PC-3 (cell line): Measurements from ENCODE around the gene PLA2G2D. TPM values are rescaled to one million over a fixed set of nuclear protein-coding genes. Genes with fewer than 3 reads are reported as not detected.

Experiments
- ATAC-seq: fragments of 200-7000 bp; cut with Tn5 transposase; 2 replicates; pipeline ENCODE4 v1.9.1; 2020; ENCODE audit warnings: mild to moderate bottlenecking, moderate library complexity
- BruUV-seq: library from RNA; stranded (reverse); fragments of 400-500 nt; replicated peaks from 2 replicates; lab custom pipeline; 2021; lab: Mats Ljungman, UMichigan
- CTCF ChIA-PET: fragments of 300-600 bp; sonication (Branson Sonifier 250); formaldehyde crosslinking; loops from one replicate; lab custom pipeline; 2022; ENCODE audit warnings: antibody characterized with exemption; lab: Charles Lee
- POLR2A ChIA-PET: fragments of 300-600 bp; sonication (Branson Sonifier 250); formaldehyde crosslinking; loops from one replicate; lab custom pipeline; 2022; ENCODE audit warnings: antibody characterized with exemption; ENCODE audit not compliant: unreplicated experiment; lab: Charles Lee
- DNase-seq: peaks from one replicate; pipeline ENCODE4 v3.0.0-alpha.2; 2015
- H2AFZ ChIP-seq: fragments of 300-600 bp; sonication (generic); 2 replicates; pipeline ENCODE4 v1.6.0; 2016; ENCODE audit warnings: antibody characterized with exemption, low read length
- H3F3A ChIP-seq: fragments of 300-600 bp; sonication (generic); one replicate; pipeline ENCODE4 v1.6.0; 2017; ENCODE audit warnings: antibody characterized with exemption, low read length, control low read depth, mild to moderate bottlenecking; ENCODE audit not compliant: unreplicated experiment
- H3K27ac ChIP-seq: fragments of 300-600 bp; sonication (generic); 2 replicates; pipeline ENCODE4 v1.5.1; 2016; ENCODE audit warnings: mild to moderate bottlenecking, low read length
- H3K27me3 ChIP-seq: fragments of 300-600 bp; sonication (generic); 2 replicates; pipeline ENCODE4 v1.6.1; 2016; ENCODE audit warnings: low read length, mixed read lengths
- H3K36me3 ChIP-seq: fragments of 300-600 bp; sonication (generic); 2 replicates; pipeline ENCODE4 v1.6.1; 2016; ENCODE audit warnings: low read depth, mixed run types, low read length, mixed read lengths
- H3K4me1 ChIP-seq: fragments of 300-600 bp; sonication (generic); 2 replicates; pipeline ENCODE4 v1.5.1; 2016; ENCODE audit warnings: low read length; ENCODE audit not compliant: insufficient read depth
- H3K4me2 ChIP-seq: fragments of 300-600 bp; sonication (generic); 2 replicates; pipeline ENCODE4 v1.6.0; 2016; ENCODE audit warnings: low read length
- H3K4me3 ChIP-seq: fragments of 300-600 bp; sonication (generic); 2 replicates; pipeline ENCODE4 v1.5.1; 2016; ENCODE audit warnings: mild to moderate bottlenecking, low read length, mixed read lengths
- H3K79me2 ChIP-seq: fragments of 300-600 bp; sonication (generic); 2 replicates; pipeline ENCODE4 v1.6.1; 2017; ENCODE audit warnings: low read length, mixed read lengths
- H3K9ac ChIP-seq: fragments of 300-600 bp; sonication (generic); 2 replicates; pipeline ENCODE4 v1.6.0; 2016; ENCODE audit warnings: mild to moderate bottlenecking, low read length
- H3K9me2 ChIP-seq: fragments of 300-600 bp; sonication (generic); replicated peaks from 2 replicates; pipeline ENCODE4 v1.6.1; 2016; ENCODE audit warnings: mixed run types, low read length, mixed read lengths
- H3K9me3 ChIP-seq: fragments of 300-600 bp; sonication (generic); 2 replicates; pipeline ENCODE4 v1.6.1; 2016; ENCODE audit warnings: low read length, mixed read lengths
- H4K20me1 ChIP-seq: fragments of 300-600 bp; sonication (generic); 2 replicates; pipeline ENCODE4 v1.6.1; 2016; ENCODE audit warnings: low read length, mixed read lengths
- EZH2 ChIP-seq: fragments of 300-600 bp; sonication (generic); IDR thresholded peaks from one replicate; pipeline ENCODE4 v1.6.1; 2017; ENCODE audit warnings: antibody characterized with exemption, mild to moderate bottlenecking, low read length; ENCODE audit not compliant: unreplicated experiment
- EZH2phosphoT487 ChIP-seq: fragments of 300-600 bp; sonication (generic); IDR thresholded peaks from 2 replicates; pipeline ENCODE4 v1.6.1; 2018; ENCODE audit warnings: mild to moderate bottlenecking, antibody characterized with exemption, low read length, borderline replicate concordance
- intact Hi-C: fragments of 100-400 bp; cut with micrococcal nuclease; formaldehyde crosslinking; loops from 2 replicates; pipeline ENCODE4 v1.9.0; 2023
- total RNA-seq: library from RNA; depleted of rRNA; stranded (reverse); fragments of >200 nt; gene quantifications from 2 replicates; pipeline ENCODE4 v1.2.3, GENCODE V29; 2014
- TF ChIP-seq, protein P1 (sequence below): fragments of 300-600 bp; sonication (generic); conservative IDR thresholded peaks from 2 replicates; pipeline ENCODE4 v1.5.1; 2017; ENCODE audit warnings: antibody characterized with exemption, low read depth, mild to moderate bottlenecking, low read length

Gene PLA2G2D
- total RNA-seq, 1 experiment from 2014 or later = not detected

DNA sequence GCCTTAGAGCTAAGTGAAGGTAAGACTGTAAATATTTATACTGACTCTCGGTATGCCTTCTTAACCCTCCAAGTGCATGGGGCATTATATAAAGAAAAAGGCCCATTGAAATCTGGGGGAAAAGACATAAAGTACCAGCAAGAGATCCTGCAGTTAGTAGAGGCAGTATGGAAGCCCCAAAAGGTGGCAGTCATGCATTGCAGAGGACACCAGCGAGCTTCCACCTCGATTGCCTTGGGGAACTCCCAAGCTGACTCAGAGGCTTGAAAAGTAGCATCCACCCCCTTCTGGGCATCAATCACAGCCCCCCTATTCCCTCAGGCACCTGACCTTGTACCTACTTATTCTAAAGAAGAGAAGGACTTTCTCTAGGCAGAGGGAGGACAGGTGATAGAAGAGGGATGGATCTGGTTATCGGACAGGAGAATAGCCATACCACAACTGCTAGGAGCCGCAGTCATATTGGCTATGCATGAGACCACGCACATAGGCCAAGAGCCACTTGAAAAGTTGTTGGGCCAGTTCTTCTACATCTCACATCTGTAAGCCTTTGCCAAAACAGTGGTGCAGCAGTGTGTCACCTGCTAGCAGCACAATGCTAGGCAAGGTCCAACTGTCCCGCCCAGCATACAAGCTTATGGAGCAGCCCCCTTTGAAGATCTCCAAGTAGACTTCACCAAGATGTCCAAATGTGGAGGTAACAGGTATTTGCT, 39.2 kb upstream of the PLA2G2D start:
- H3K36me3 ChIP-seq = 0 out of 2 replicates have a peak, but pooled peaks cover 5% of the 10 kb centered on the region
- no peaks in the 10 kb centered on the region for H4K20me1 ChIP-seq
- DNase-seq (peak; percentile 71), ATAC-seq (peak; percentile 37; the same call in 1 of the 2 replicates)
- peaks cover 9% of the 10 kb centered on the region; the same call in 1 of the 2 replicates for H3K4me1 ChIP-seq
- no peaks in the 10 kb centered on the region for H3K27me3 ChIP-seq
- ChIA-PET POLR2A (no interaction called here), CTCF (interaction anchor here (0.5 kb wide), 1 partner anchor 54 kb away, joined by 19 read pairs; no protein-coding TSS in a partner anchor)
- intact Hi-C loops = no loop called here
- peak overlapping the region; percentile 45 for H3K27ac ChIP-seq
- no peak overlapping the region for H2AFZ ChIP-seq
- H3K79me2 ChIP-seq = no peaks in the 10 kb centered on the region
- no peaks in the 10 kb centered on the region for H3F3A ChIP-seq
- no TSS peak for BruUV-seq
- no peak overlapping the region for H3K4me2 ChIP-seq
- H3K9me2 ChIP-seq = no peaks in the 10 kb centered on the region
- peaks cover 18% of the 10 kb centered on the region for H3K9me3 ChIP-seq
- no peak overlapping the region for H3K9ac ChIP-seq
- TF ChIP-seq, protein P1, sequence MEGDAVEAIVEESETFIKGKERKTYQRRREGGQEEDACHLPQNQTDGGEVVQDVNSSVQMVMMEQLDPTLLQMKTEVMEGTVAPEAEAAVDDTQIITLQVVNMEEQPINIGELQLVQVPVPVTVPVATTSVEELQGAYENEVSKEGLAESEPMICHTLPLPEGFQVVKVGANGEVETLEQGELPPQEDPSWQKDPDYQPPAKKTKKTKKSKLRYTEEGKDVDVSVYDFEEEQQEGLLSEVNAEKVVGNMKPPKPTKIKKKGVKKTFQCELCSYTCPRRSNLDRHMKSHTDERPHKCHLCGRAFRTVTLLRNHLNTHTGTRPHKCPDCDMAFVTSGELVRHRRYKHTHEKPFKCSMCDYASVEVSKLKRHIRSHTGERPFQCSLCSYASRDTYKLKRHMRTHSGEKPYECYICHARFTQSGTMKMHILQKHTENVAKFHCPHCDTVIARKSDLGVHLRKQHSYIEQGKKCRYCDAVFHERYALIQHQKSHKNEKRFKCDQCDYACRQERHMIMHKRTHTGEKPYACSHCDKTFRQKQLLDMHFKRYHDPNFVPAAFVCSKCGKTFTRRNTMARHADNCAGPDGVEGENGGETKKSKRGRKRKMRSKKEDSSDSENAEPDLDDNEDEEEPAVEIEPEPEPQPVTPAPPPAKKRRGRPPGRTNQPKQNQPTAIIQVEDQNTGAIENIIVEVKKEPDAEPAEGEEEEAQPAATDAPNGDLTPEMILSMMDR = peak; percentile 59
- no peak for TF ChIP-seq EZH2
- H3K4me3 ChIP-seq = no peak overlapping the region

DNA sequence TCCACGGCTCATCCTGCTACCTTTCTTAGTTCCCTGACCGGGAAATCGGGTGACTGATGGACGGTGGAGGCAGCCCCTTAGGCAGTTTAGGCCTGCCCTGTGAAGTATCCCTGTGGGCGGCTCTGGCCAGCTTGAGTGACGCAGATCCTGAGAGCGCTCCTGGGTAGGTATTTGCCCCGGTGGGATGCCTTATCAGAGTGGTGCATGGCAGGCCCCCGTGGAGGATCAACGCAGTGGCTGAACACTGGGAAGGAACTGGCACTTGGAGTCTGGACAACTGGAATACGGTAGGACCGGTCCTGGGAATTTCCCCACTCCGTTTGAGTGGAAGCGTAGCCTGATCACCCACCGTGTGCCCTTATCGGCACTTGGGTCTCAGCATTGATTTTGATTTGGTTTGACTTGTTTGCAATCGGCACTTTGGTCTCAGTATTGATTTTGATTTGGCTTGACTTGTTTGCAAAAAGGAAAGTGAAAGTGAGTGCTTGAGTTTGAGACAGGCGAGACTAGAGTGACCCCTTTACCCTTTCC, 35.0 kb upstream of the PLA2G2D start:
- no peak overlapping the region for H3K9ac ChIP-seq
- no peaks in the 10 kb centered on the region for H3F3A ChIP-seq
- no peak for DNase-seq
- no peak overlapping the region for H3K4me2 ChIP-seq
- H3K36me3 ChIP-seq = no peaks in the 10 kb centered on the region
- H3K27ac ChIP-seq = no peak overlapping the region
- no TSS peak for BruUV-seq
- no peaks in the 10 kb centered on the region for H3K79me2 ChIP-seq
- intact Hi-C loops = loop anchor here (5.0 kb wide), 1 partner anchor 338 kb away; no protein-coding TSS in a partner anchor
- no peak overlapping the region for H2AFZ ChIP-seq
- no peaks in the 10 kb centered on the region for H3K9me2 ChIP-seq
- no peaks in the 10 kb centered on the region for H3K9me3 ChIP-seq
- no peaks in the 10 kb centered on the region for H3K27me3 ChIP-seq
- ChIA-PET POLR2A (no interaction called here), CTCF (no interaction called here)
- no peak overlapping the region for H3K4me3 ChIP-seq
- no peaks in the 10 kb centered on the region for H4K20me1 ChIP-seq
- TF ChIP-seq EZH2phosphoT487 = no peak
- TF ChIP-seq EZH2 = no peak
- TF ChIP-seq, protein P1 = no peak
- ATAC-seq = no peak
- H3K4me1 ChIP-seq = peaks cover 13% of the 10 kb centered on the region; the same call in 1 of the 2 replicates

DNA sequence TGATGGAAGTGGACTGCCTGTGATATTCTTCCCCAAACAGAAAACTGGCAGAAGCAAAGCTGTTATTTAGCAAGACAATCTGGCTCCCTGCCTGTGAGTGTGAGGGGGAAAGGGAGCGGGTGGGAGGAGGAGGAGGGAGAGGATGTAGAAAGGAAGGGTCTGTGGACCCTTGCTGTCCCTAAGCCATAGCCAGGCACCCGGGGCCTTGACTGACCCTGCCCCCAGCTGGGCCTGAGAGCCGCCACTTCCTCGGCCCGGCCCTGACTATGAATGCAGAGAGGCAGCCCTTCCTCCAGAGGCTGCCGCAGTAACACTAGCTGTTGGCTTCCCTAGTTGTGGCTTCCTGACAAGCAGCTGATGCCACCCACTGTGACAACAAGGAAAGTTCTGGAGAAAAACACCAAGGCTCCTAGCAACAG, 33.7 kb upstream of the PLA2G2D start:
- H4K20me1 ChIP-seq = no peaks in the 10 kb centered on the region
- POLR2A ChIA-PET = no interaction called here
- intact Hi-C loops = loop anchor here (1.0 to 5.0 kb wide), 5 partner anchors 52 to 339 kb away; partner anchors contain the start of gene OTUD3
- DNase-seq (no peak), ATAC-seq (no peak)
- no peaks in the 10 kb centered on the region for H3K79me2 ChIP-seq
- CTCF ChIA-PET = no interaction called here
- H3K4me2 ChIP-seq = no peak overlapping the region
- H3K27ac ChIP-seq = no peak overlapping the region
- TF ChIP-seq EZH2 = no peak
- TF ChIP-seq, protein P1 = no peak
- TF ChIP-seq EZH2phosphoT487 = no peak
- no peaks in the 10 kb centered on the region for H3K9me2 ChIP-seq
- no peak overlapping the region for H3K4me3 ChIP-seq
- no peaks in the 10 kb centered on the region for H3F3A ChIP-seq
- H3K27me3 ChIP-seq = no peaks in the 10 kb centered on the region
- H3K9ac ChIP-seq = no peak overlapping the region
- H3K9me3 ChIP-seq = no peaks in the 10 kb centered on the region
- H3K36me3 ChIP-seq = no peaks in the 10 kb centered on the region
- no TSS peak for BruUV-seq
- 0 out of 2 replicates have a peak, but pooled peaks cover 5% of the 10 kb centered on the region for H3K4me1 ChIP-seq
- no peak overlapping the region for H2AFZ ChIP-seq
